ENCODE measurements around the gene UTRN.

The UTRN gene

DNA sequence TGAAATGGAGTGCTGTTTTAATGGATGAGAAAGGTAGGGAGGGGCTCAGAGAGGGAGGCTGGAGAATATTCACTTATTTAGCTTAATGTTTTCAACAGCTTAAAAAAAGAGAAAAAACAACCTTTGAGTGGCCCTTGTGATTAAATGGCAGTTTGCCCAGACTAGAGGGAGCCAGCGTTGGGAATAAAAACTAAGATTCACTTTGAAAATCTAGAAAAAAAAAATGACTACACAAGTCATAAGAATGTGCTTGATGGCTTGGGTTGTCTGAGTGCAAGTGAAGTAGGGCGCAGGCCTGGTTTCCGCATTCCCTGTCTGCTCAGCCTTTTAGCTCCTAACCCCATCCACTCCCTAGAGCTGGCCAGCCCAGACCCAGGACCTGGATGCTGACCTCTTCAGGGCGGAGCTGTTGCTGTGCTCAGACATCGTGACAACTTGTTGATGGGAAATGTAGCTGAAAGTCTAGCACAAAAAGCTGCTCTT, 28.9 kb downstream of the UTRN start:
- DNase-seq (ENCODE audit: low read depth in 2 of 2), result no peak

DNA sequence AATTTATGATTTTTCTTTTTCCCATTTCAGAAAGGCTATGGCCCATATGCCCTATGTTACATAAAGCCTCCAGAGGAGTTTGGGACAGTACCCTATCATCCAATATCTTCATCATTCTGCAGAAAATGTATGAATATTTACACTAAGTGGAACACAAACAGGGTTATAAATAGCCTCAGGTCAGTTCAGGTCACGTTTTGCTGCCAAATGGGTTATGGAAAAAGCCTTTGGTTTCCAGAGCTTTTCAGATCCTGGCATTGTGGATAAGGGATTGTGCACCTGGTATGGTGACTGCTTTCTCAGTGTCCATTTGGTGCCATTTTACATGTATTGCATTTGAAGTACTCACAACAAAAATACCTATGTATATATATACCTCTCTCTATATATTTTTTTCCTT, 29.4 kb downstream of the UTRN start:
- DNase-seq (ENCODE audit: low read depth in 2 of 2), result no peak

DNA sequence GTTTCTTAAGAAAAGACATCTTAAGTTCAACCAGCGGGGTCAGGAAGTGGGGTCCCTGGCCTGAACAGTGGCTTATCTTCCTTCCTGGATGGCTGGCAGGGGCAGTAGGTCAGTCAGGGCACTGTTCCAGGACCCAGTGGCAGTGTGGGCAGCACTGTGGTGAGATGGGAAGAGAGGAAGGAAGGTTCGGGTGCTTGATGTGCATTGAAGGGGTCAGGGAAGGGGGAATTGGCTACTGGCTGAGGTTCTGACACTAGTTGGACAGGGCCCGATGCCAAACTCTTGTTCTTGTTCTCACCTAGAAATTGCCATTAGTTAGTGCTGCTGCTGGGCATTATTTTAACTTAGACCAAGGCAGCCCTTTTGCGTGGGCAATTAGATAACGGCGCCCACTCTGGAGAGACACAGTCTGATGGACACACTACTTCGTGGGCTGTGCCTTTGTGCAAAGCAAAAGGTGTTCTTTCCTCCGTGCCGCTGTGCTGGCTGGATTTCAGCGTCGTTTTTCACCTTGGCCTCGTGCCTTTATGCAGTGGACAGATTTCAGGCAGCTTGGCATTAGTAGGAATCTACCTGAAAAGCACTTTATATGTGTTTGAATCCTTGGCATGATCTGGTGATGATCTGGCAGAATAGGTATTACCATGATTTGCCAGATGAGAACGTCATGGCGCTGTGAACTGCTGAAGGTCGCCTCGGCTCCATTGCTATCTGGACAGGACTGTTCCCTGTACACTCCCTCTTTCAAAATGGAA, 30.3 kb downstream of the UTRN start:
- DNase-seq (ENCODE audit: low read depth in 2 of 2), result no peak

DNA sequence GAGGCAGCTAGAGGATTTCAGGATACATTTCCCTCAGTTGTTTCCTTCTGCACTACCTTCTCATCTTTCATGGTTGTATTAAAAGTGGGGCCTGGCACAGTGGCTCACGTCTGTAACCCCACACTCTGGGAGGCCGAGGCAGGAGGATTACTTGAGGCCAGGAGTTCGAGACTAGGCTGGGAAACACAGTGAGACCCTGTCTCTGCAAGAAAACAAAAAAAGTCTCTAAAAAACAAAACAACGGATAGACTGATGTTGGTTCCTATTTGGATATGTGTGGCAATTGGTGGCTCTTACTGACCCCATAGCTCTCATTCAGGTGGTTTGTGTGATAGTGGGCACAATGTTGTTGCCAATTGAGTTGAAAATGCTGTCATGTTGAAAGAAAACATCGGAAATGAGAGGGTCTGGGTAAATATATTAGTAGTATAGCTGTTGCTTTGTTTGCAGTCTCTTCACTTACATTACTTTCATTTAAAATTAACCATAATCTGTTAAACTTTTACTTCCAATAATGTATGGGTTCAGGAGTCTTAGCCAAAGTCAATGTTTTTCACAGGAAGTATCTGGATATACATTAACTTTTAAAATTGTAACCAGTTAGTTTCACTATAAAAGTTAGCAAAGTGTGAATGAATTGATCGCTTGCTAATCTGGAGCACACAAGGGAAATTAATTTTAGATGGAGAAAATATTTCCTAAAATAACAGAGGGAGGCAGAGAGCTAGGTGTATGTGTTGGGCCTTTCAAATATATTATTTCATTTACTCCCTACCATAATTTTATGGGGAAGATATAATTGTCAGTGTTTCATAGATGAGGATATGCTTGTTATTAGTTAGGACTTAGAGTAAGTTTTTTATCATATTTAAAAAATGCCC, 31.1 kb downstream of the UTRN start:
- no peak for DNase-seq (ENCODE audit: low read depth in 2 of 2)

DNA sequence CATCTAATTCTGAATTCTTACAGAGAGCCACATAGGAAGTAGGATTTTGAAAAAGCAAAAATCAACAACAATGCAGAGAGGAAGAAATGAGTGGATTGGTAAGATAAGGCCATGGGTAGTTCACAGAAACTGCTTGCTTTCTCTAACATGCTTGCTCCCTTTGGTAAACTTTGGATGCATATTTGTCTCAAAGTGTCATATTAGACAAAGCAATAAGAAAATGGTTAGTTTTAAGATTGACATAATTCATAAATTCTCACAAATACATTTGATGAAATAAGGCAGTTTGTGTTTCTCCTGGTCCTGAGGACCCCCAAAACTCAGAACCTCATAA, 31.7 kb downstream of the UTRN start:
- DNase-seq (ENCODE audit: low read depth in 2 of 2), result no peak

DNA sequence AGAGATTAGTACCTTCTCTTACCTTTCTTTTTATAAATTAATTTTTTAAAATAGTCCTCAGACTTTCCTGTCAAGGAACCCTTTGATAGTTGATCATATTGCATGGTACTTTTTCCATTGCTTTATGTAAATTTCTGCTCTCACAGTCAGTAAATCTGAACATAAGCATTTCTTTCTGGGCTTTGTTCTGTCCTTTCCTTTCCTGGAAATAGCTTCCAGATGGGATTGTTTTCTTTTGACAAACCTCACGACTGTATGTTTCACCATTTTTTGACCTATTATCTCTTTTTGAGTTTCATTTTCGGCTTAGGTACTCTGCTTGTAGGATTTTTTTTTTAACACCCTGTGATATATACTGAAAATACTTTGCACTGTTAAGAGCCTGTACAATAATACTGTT, 32.6 kb downstream of the UTRN start:
- no peak for DNase-seq (ENCODE audit: low read depth in 2 of 2)

DNA sequence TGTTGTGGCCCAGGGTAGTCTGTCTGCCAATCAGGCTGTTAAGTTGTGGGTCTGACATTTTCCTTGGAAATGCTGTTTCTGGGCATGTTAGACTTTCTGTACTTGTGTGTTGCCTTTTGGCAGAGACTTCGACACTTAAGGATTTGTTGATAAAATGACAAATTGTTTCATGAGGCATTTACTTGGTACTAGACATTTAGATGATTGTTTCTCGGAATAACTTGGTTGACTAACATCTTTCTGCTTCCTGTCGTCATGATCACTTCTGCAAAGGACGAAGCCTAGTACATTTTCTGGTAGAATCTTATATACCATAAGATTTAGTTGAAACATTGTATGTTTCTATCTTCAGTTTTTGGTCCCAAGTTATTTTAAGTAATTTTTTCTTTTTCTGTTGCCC, 34.1 kb downstream of the UTRN start:
- DNase-seq (ENCODE audit: low read depth in 2 of 2), result no peak

DNA sequence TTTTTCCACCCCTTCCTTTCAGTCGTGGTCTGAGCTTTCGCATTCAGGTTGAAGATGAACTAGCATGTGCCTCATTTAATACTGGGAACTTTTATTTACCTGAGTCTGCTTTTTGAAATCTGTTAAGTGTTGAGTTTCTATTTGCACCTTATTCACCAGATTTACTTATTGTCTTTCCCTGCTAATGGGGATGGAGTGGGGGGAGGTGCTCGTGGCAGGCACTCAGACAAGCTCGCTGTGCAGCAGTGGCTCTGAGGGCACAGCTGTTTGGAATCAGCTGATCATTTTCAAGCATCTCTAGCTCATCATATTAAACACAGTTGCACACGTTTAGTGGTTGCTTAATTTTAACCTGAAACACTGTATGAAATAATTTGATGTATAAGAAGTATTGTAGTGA, 35.6 kb downstream of the UTRN start:
- DNase-seq (ENCODE audit: low read depth in 2 of 2), result no peak

DNA sequence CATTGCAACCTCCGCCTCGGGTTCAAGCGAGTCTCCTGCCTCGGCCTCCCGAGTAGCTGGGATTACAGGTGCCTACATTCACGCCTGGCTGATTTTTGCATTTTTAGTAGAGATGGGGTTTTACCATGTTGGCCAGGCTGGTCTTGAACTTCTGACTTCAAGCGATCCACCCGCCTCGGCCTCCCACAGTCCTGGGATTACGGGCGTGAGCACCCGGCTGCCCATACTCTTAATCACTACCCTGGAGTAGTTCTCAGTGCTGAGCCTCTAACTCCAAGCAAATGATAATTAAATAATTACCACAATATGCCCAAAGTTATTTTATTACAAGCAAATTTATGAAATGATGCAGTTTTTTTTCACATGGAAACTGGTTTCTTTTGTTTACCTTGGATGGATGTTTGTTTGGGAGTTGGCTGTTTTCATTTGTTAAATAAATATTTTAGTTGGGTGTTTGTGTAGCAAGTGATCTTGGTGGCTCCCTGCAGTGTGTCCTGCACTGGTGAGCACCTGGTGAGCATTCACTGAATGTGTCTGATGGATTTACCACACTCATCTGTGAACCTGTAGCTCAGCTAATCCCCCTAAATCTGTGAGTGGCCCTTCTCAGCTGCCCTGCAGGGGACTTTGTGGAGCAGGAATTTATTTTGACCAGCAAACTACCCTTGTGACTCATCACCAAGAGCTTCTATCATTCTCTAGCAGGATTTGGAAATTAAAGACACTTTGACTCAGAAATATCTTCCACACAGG, 36.9 kb downstream of the UTRN start:
- no peak for DNase-seq (ENCODE audit: low read depth in 2 of 2)

DNA sequence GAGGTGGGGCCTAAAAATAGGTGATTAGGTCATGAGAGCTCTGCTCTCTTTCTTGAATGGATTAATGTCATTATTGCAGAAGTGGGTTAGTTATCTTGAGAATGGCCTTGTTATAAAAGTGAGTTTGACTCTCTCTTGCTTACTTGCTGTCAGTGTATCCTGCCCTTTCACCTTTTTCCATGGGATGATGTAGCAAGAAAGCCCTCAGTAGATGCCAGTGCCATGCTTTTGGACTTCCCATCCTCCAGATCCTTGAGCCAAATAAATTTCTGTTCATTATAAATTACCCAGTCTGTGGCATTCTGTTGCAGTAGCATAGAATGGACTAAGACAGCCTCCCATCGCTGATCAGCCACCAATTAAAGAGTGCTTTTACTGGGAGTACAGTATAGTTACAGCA, 40.1 kb downstream of the UTRN start:
- DNase-seq (ENCODE audit: low read depth in 2 of 2), result no peak

DNA sequence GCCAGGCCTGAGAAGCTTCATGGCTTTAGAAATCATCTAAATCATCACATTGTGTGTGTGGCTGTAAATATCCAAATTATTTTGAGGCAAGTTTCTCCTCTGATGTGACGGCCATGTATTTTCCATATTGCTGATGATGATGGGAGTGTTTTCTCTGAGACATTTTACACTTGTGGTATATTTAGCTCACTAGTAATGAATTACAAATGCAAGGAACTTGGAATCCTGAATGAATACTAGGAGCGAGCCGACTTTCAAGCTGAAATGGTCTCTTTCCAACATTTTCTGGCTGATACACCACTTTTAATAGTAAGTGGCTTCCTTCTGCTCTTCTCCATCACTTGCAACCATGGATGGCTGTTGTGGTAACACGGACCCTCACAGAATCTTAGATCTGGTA, 41.3 kb downstream of the UTRN start:
- no peak for DNase-seq (ENCODE audit: low read depth in 2 of 2)

DNA sequence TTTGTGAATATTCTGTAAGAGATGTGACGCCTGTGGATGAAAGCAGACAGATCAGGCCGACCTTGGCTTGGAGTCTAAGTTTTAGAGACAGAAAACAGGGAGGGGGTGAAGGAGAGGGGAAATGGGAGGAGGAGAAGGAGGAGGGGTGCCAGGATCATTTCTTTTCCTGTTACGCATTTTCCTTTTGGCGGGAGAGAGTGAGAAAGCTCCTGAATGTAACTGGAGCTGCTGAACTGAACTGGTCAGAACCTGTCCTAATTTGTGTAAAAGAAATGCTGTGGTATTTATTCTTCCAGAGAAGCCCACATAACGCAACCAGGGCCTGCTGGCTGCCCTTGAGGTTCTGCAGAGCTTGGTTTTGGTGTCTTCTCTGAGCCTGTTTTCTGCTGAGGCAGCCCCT, 41.9 kb downstream of the UTRN start:
- DNase-seq (ENCODE audit: low read depth in 2 of 2), result no peak

DNA sequence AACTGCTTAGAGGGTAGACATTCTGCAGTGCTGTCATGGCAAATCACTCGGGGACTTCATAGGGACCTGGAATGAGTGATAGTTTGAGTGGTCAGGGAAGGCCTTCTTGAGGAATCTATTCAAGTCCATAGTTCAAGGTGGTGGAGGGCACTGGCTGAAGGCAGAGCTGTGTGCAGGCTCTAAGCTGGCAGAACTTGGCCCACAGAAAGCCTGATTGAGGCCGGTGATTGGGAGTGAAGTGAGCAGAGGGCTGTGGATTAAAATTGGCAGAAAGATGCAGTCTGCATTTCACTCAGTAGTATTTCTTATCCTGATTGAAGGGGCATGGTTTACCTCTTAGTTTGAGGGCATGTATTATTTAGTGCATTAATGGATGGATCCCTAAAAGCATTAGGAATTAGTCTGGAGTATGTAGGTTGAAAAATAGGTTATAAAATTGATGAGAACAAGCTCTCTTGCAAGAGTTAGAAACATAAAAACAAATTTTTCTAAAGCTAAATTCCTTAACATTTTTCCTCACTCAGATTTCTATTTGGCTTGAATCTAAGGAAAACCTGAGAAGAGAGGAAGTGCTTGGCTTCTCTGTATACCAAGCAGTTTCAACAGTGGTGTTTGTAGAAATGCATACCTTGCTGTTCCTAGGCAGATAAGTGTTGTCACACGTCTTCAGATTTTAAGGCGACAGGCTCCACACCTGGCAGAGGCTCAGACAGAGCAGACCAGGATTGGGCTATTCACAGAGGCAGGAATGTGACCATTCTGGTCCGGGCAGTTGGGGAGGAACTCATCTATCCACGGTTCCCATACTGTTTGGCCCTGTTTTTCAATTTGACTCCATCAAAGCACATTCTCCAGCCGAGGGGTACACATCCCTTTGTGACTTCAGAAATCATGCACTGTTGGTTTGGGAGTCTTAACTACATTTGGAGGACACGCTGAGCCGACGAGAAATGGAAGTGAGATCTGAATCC, 45.2 kb downstream of the UTRN start:
- no peak for DNase-seq (ENCODE audit: low read depth in 2 of 2)

DNA sequence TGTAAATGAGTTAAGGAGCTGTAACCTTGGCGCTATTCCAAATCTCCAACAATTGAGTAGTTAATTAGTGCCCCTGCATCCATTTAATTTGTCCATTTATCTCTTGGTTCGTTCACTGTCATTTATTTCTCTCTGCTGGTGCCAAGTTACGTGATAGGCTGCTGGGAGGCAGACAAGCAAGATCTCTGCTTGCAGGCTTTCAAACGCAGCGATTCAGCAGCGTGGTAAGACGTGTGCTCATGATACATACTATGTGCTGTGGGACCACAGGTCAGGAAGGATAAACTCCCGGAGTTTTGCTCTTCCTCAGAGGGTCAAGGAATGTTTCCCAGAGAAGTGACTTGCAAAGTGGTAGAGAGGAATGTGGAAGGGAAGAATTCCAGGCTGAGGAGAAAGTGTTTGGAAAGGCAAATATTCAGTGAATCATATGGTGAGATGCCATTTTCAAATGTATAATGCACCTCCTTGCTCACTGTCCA, 46.4 kb downstream of the UTRN start:
- DNase-seq (ENCODE audit: low read depth in 2 of 2), result no peak

DNA sequence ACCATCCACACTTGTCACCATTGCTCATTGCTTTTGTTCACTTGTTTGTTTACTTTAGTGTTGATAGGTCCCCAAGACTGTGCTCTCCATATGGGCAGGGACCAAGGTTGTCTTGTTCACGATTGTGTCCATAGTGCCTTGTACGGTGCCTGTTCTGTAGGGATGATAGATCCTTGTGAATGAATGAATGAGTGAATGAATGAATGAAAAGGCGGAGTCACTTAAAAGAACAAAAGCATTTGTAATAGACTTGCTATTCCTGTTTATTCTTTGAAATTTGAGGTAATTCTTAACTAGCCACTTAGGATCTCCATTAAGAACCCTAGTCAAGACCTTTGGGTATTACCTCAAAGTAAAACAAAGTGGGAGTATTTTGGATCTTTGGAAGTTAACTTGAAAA, 47.0 kb downstream of the UTRN start:
- no peak for DNase-seq (ENCODE audit: low read depth in 2 of 2)

DNA sequence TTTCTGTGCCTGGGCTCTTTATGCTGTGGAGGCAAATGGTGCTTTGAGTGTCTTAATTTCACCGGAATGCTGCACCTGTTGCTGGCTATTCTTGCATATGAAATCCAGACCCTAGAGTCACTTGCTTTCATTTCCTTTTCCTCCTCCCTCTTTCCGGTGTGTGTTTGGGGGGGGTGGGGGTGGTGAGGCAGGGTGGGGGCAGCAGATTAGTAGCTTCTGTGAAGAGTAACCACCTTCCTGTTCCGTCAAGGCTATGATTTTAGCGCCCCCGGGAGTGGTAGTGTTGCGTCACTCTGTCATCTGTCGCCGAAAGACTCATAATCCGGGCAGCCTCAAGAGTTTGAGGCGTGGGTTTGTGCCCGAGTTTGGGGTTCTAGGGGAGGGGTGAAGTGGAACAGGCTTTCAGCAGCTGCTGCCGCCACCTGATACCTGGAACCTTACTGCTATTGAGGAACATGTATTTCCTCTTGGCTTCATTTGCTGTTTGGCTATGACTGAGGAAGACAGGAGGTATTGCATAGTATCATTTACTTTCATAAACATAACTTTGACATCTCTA, 49.1 kb downstream of the UTRN start:
- peak; percentile 38 to 54 for DNase-seq (ENCODE audit: low read depth in 2 of 2)
